Tibial nerve (tissue), 4 donors: ENCODE results near the gene HOXC13. TPM values are rescaled to one million over a fixed set of nuclear protein-coding genes. Genes with fewer than 3 reads are reported as not detected.

Experiments
- DNase-seq, 2 donors: peaks; one replicate each; pipeline ENCODE4 v3.0.0-alpha.2; 2019; ENCODE audit warnings: low spot score in 2 of 2
- H3K27ac ChIP-seq, 4 donors: fragments of 200-600 bp; sonication (generic) in 3 of 4; one replicate each; pipeline ENCODE4 v1.5.1; 2017 to 2019; ENCODE audit warnings: mild to moderate bottlenecking in 1 of 4
- H3K27me3 ChIP-seq, 2 donors: fragments of 200-600 bp; sonication (generic) in 1 of 2; one replicate each; pipeline versions ENCODE4 v1.5.1 to v1.6.0; 2017 to 2019
- H3K36me3 ChIP-seq, 3 donors: fragments of 200-600 bp; sonication (generic); one replicate each; pipeline ENCODE4 v1.5.1; 2018 to 2019
- H3K4me1 ChIP-seq, 4 donors: fragments of 200-600 bp; sonication (generic) in 3 of 4; one replicate each; pipeline ENCODE4 v1.5.1; 2017 to 2019
- H3K4me3 ChIP-seq, 4 donors: fragments of 200-600 bp; sonication (generic) in 3 of 4; one replicate each; pipeline ENCODE4 v1.5.1; 2017 to 2019; ENCODE audit warnings: mild to moderate bottlenecking in 1 of 4, moderate library complexity in 1 of 4
- H3K9me3 ChIP-seq, 4 donors: fragments of 200-600 bp; sonication (generic) in 3 of 4; one replicate each; pipeline ENCODE4 v1.5.1; 2017 to 2019
- CTCF ChIP-seq, 5 experiments: fragments of 200-600 bp in 3 of 5; fragments of 450-650 bp in 2 of 5; sonication (generic) in 3 of 5; IDR thresholded peaks; one replicate each; pipeline ENCODE4 v1.5.1; 2016 to 2019; ENCODE audit warnings: antibody characterized with exemption in 5 of 5, mild to moderate bottlenecking in 3 of 5, moderate library complexity in 2 of 5
- EP300 ChIP-seq, 2 donors: sonication (generic); formaldehyde crosslinking; IDR thresholded peaks; one replicate each; pipeline ENCODE4 v1.6.1; 2017; ENCODE audit warnings: antibody characterized with exemption in 2 of 2, mild to moderate bottlenecking in 1 of 2
- POLR2A ChIP-seq, 2 donors: fragments of 450-650 bp; IDR thresholded peaks; one replicate each; pipeline ENCODE4 v1.6.1; 2017; ENCODE audit warnings: antibody characterized with exemption in 2 of 2, mild to moderate bottlenecking in 2 of 2, moderate library complexity in 2 of 2
- WGBS, 2 donors: methylation state at CpG; one replicate each; pipeline ENCODE4 v1.1.5; 2018; 5-methylcytosine and 5-hydroxymethylcytosine counted together
- total RNA-seq, 4 donors: library from RNA; depleted of rRNA; stranded (reverse); fragments of >200 nt; gene quantifications; one replicate each; pipeline ENCODE4 v1.1.0, GENCODE V29; 2016

The HOXC13 gene
- total RNA-seq, 4 donors from 2014 or later, result not detected

GRCh38 chr12:53967421-53967925, 28.8 kb downstream of the HOXC13 start:
- Histone ChIP-seq H3K27ac (peak overlapping the region in 2 of 4 donors; percentile 54 to 68), H3K4me1 (peaks cover 0 to 30% (median 0%) of the 10 kb centered on the region in 4 donors), H3K36me3 (no peaks in the 10 kb centered on the region), H3K4me3 (peak overlapping the region in 2 of 4 donors; percentile 25 to 44), H3K27me3 (peaks cover 0 to 100% of the 10 kb centered on the region in 2 donors), H3K9me3 (no peaks in the 10 kb centered on the region)
- TF ChIP-seq CTCF (IDR thresholded peaks at IDR 0.05), result no peak
- no peak for TF ChIP-seq EP300 (IDR thresholded peaks at IDR 0.05)
- TF ChIP-seq POLR2A (IDR thresholded peaks at IDR 0.05), result no peak
- 64 to 68% methylated on average over 5 of the region's 5 CpGs for WGBS, 2 donors
- DNase-seq, result no peak

GRCh38 chr12:53968214-53969127, 29.8 kb downstream of the HOXC13 start:
- no peak for DNase-seq
- no peak overlapping the region for H3K4me3 ChIP-seq
- H3K27ac ChIP-seq, result no peak overlapping the region
- H3K36me3 ChIP-seq, result no peaks in the 10 kb centered on the region
- peaks cover 0 to 100% of the 10 kb centered on the region in 2 donors for H3K27me3 ChIP-seq
- no peaks in the 10 kb centered on the region for H3K9me3 ChIP-seq
- H3K4me1 ChIP-seq, result peaks cover 0 to 35% (median 1%) of the 10 kb centered on the region in 4 donors
- WGBS, 2 donors, result 62 to 71% methylated on average over 24 of the region's 24 CpGs
- TF ChIP-seq POLR2A (IDR thresholded peaks at IDR 0.05) (no peak), CTCF (IDR thresholded peaks at IDR 0.05) (no peak), EP300 (IDR thresholded peaks at IDR 0.05) (no peak)

- H3K9me3 ChIP-seq, result no peaks in the 10 kb centered on the region
- no peak for DNase-seq
- no peak overlapping the region for H3K4me3 ChIP-seq
- peaks cover 0 to 100% of the 10 kb centered on the region in 2 donors for H3K27me3 ChIP-seq
- TF ChIP-seq EP300 (IDR thresholded peaks at IDR 0.05) (no peak), CTCF (IDR thresholded peaks at IDR 0.05) (no peak), POLR2A (IDR thresholded peaks at IDR 0.05) (no peak)
- no peak overlapping the region for H3K27ac ChIP-seq
- H3K4me1 ChIP-seq, result peaks cover 0 to 42% (median 14%) of the 10 kb centered on the region in 4 donors
- WGBS, 2 donors, result 50 to 57% methylated on average over 12 of the region's 12 CpGs
- H3K36me3 ChIP-seq, result no peaks in the 10 kb centered on the region
These were observed 31.1 kb downstream of the HOXC13 start for GRCh38 chr12:53969588-53970259.

DNA sequence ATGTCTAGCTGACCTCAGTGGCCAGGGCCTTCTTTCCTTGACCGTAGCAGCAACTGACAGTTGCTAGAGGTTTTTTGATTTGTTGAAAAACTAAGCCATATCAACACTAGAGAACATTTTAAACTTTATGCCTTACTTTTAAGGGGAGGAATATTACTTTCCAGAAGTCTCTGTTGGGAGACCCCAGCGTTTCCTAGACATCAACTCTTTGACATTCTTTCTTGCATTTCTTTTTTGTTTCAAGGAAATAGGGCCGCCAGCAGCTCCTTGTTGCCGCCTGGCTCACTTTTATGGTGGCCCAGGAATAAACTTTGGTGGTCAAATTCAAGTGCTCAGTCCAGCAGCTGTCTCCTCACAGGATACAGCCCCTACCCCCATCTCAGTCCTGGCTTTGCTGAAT, 31.8 kb downstream of the HOXC13 start:
- no peaks in the 10 kb centered on the region for H3K36me3 ChIP-seq
- DNase-seq, result no peak
- no peak overlapping the region for H3K4me3 ChIP-seq
- WGBS, 2 donors, result 69 to 75% methylated on average over 4 of the region's 4 CpGs
- peaks cover 0 to 100% of the 10 kb centered on the region in 2 donors for H3K27me3 ChIP-seq
- H3K4me1 ChIP-seq, result peaks cover 0 to 46% (median 20%) of the 10 kb centered on the region in 4 donors
- H3K27ac ChIP-seq, result no peak overlapping the region
- H3K9me3 ChIP-seq, result no peaks in the 10 kb centered on the region
- TF ChIP-seq EP300 (IDR thresholded peaks at IDR 0.05) (no peak), POLR2A (IDR thresholded peaks at IDR 0.05) (no peak), CTCF (IDR thresholded peaks at IDR 0.05) (no peak)
